NCI-H2227 (cell line): Measurements from ENCODE around the gene ALDOB.

Source experiments
- DNase-seq: peaks from one replicate; lab custom pipeline; 2025; ENCODE audit not compliant: unreplicated experiment; lab: John Stamatoyannopoulos, UW

The ALDOB gene

DNA sequence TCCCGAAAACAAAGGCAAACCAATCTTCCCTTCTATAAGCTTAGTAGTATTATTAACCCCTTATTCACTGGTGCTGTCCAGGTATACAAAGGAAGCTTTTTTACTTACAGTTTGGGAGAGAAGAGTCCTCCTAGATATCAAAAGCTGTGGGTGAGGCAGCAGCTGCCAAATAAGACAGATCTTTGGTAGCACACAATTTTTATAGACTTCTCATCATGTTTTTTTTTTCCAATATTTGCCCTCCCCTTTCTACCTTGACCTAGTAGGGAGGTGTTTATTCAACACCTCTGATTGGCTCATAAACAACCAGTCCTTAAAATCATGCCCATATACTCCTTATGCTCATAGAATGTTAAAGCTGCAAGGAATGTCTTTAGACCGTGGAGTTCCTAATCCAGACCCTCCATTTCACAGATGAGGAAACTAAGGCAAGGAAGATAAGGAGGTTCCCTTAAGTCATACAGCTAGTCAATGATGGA lies at the start of gene ALDOB:
Gene ALDOB, minus strand, starts transcription at position 174 of the 479 bp plus-strand sequence. CDS start 4,887 bp downstream, outside the sequence.
- DNase-seq = no peak

DNA sequence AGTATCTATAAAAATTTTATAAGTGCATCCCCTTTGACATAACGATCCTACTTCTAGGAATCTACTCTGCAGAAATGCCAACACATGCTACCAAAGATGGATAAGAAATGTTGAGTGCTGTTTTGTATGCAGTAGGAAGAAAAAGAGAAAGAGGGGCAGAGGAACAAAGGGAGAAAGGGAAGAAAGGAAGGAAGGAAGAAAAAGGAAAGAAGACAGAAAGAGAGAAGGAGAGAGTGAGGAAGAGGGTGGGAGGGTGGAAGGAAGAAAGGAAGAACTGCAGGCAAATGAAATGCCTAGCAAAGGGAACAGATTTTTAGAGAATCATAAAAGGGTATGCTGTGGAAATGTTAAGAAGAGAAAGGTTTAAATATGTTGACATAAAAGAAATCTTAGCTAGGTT lies 48.5 kb upstream of the ALDOB start:
- DNase-seq = no peak

DNA sequence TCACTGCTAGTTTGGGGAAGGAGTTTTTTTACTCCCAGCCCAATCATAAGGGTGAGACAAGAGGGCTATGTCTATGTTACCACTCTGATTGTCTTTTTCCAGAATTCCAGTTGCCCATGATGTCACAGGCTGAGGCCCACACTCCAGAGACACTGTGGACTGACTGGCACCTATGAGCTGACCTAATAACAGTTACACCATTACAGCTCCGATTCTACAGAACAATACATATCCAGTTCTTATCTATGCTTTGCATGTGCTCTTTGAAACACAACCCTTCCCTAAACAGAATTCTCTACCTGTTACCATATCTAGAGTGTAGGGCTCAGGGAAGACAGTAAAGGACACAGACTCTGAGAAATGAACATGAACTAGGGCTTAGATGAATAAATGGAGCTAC lies 45.7 kb upstream of the ALDOB start:
- DNase-seq = no peak

DNA sequence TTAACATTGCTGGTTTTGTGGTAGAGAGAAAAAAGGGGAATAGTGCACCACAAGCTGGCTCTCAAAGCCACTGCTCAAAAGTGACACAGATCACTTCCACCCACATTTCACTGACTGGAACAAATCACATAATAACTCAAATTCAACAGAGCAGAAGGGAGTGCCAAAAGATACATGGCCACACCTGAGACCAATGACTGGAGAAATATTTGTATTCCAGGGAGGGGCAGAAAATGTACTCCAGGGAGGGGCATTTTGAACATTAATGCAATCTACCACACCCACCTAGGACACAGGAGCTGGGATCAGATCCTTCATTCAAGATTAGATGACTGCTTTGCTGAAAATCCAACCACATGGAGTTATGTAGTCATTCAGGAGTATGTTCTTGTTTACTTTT lies 44.8 kb upstream of the ALDOB start:
- no peak for DNase-seq

- DNase-seq = no peak
Observed at GRCh38 chr9:101479338-101480030, 43.9 kb upstream of the ALDOB start.

DNA sequence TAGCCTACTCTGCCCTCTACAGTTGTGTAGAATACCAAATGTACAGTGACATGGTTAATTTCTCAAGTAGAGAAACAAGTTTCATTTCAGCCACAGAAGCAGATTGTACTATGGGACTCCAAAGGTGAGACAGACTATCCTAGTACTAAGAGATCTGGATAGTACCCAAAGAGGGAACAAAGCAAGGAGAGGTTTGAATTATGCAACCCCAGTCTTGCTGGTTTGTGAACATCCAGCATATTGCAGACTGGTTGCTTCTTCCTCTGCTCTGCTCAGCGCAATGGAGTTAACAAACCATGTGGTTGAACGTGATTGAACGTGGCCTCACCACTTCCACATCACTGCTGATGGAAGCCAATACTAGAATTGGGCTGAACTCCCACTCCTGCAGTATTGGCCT lies 43.3 kb upstream of the ALDOB start:
- no peak for DNase-seq

GRCh38 chr9:101478444-101478843 lies 42.9 kb upstream of the ALDOB start:
- no peak for DNase-seq

DNA sequence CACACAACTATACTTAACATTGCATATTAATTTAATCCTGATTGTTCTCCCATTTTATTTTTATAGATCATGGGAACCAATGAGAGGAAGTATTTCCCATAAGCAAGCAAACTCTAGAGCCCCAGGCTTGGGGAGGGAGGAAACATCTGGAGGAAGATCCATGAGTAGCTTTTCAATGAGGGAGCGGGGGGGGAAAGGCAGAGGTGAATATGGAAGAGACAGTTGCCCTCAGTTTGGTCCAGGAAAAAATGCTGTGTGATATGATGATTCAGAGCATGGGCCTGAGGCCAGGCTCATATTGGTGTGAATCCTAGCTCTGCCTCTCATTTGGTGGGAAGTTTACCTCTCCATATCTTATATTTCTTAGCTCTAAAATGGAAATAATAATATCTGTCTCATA lies 42.2 kb upstream of the ALDOB start:
- DNase-seq = no peak

GRCh38 chr9:101477214-101477613 lies 41.6 kb upstream of the ALDOB start:
- no peak for DNase-seq

DNA sequence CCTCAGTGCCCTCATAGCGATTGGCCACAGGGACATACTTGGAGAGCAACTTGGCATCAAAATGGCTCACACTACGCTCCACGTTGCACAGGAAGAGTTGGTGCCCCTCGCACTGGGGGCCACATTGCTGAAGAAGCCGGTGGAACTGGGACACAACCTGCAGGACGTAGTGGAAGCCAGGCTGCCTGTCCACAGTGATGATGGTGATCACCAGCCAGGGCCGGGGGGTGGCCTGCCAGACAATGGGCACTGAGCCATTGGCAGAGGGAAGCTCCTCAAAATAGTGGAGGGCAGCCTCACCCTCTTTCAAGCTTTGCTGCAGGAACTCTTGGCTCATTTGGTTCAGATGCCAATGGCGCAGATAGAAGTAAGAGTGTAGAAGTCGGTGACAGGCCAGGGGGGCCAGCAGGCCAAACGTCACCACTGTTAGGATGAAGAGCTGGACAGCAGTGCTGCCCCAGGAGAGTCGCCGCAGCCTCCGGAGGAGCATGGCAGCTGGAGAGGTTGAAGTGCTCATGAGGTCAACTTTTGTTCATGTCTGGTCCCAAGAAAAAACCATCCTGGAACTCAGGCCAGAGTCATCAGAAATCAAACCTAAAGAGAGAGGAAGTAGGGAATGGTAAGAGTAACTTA lies 41.1 kb upstream of the ALDOB start:
- DNase-seq = no peak

DNA sequence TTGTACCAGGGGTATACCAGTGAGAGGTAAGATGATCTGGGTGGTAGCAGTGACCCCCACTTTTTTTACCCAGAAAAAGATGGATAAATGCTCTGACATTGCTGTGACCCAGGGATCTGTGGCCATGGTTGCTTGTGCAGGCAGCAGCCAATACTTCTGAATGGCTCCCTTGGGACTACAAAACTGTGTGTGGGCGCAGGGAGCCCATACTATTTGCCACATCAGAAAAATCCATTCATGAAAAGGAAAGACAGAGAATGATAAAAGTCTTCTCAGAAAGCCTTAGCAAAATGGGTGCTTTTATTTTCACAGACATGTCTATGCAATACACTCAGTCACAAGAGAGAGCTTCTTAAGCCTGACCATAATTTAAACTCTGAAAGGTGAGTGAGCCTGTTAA lies 37.3 kb upstream of the ALDOB start:
- no peak for DNase-seq

- DNase-seq = no peak
Observed at GRCh38 chr9:101470929-101471328, 35.4 kb upstream of the ALDOB start.

DNA sequence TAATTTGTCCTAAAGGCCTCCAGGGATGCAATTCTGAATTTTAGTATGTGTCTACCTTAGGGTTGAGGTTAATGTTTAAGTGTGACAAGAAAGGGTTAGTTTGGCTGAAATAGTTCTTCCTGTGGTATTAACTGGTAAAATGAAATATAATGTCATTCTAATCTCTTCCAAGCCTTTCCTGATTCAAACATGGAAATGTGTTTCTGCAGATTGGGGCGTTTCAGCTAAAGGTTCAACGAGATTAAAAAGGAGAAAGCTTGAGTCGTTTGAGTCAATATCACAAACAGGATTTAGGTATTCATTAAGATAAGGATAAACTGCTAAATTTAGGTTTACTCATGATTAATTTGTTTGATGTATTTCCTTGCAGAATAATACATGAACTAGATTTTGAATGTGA lies 34.4 kb upstream of the ALDOB start:
- DNase-seq = no peak

- DNase-seq = no peak
Observed at GRCh38 chr9:101469026-101469425, 33.5 kb upstream of the ALDOB start.

GRCh38 chr9:101468116-101468515 lies 32.5 kb upstream of the ALDOB start:
- no peak for DNase-seq

- no peak for DNase-seq
Observed at GRCh38 chr9:101467690-101468089, 32.1 kb upstream of the ALDOB start.

DNA sequence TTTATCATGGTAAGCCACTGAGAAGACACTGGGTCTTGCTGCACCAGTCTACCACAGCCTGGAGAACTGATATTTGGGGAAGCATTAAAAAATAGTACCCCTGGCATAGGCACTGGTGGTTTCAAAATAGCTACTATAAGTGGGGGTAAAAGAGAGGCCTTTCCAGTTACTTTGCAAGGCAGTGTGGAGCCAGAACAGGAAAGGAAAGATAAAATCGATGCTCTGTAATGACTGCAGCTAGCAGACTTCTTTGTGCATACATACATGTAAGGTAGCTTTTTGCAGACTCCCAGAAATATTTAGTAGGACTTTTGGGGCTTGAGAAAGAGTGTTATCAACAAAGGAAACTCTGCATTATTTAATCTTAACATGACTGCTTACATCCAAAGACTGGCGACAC lies 31.3 kb upstream of the ALDOB start:
- DNase-seq = no peak

DNA sequence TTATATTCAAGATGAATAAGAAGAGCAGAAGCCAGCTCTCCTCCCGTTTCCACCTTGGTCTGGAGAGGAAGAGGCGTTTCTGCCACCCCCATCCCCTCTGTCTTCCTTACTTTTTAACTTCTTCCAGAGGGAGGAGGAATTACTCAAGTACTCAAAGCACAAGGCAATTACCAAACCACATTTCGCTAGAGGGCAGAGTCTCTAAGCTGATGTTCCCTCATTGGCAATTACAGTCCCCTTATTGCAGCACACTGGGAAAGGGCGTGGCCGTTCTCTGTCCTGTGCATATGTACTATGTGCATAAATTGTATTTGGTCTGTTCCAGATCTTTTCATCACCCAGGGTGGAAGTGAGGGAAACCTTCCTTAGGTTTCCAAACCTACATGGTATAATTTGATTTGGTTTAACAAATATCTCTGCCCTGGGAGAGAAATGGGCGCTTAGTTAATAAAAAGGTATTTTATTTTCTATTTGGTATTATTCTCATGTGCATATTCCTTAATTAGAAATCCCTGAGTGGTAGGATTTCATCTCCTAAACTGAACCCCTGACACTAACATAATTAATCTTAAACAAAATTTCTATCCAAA lies 29.8 kb upstream of the ALDOB start:
- DNase-seq = peak; percentile 58

DNA sequence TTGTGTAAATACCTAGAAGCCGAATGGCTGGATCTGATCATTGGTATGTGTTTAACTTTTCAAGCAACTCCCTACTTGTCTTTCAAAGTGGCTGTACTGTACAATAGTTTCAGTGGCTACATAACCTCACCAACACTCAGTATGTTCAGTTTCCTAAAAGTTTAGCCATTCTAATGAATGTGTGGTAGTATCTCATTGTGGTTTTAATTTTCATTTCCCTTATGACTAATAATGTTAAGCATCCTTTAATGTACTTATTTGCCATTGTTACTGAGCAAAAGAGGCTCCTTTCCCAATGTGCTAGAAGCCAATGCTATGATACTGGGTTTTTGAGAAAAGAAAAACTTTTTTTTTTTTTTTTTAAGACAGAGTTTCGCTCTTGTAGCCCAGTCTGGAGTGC lies 27.8 kb upstream of the ALDOB start:
- DNase-seq = no peak

GRCh38 chr9:101462558-101462957 lies 27.0 kb upstream of the ALDOB start:
- no peak for DNase-seq

- DNase-seq = no peak
Observed at GRCh38 chr9:101460965-101461364, 25.4 kb upstream of the ALDOB start.

GRCh38 chr9:101458963-101459631 lies 23.5 kb upstream of the ALDOB start:
- peak; percentile 57 for DNase-seq
